GF-D8 (cell line): ENCODE data around the gene AIMP2.
"Not testable (repeated sequence)": the region's sequence is repeated elsewhere in the genome, so short reads cannot be mapped to it uniquely, and the experiment has no call there.

ENCODE experiments used
- DNase-seq: peaks from one replicate; lab custom pipeline; 2025; lab: John Stamatoyannopoulos, UW

The AIMP2 gene

GRCh38 chr7:6008668-6009611 is at the start of gene AIMP2, which contains the start of gene PMS2:
AIMP2 (plus strand) TSS chr7:6009272; CDS start chr7:6009364, 92 bp downstream.
PMS2 (minus strand) TSS chr7:6009049; CDS start chr7:6009019, 30 bp downstream.
- peak; percentile 99 for DNase-seq

GRCh38 chr7:5963205-5963604 is 45.9 kb upstream of the AIMP2 start:
- DNase-seq, result not testable (repeated sequence)

GRCh38 chr7:5963810-5964209 is 45.3 kb upstream of the AIMP2 start:
- not testable (repeated sequence) for DNase-seq

- DNase-seq, result not testable (repeated sequence)
These were observed 38.6 kb upstream of the AIMP2 start, which contains the start of gene RSPH10B for GRCh38 chr7:5970347-5970911. RSPH10B (minus strand) TSS chr7:5970689; CDS start chr7:5967116, 3,573 bp downstream.

GRCh38 chr7:5973580-5973979 is 35.5 kb upstream of the AIMP2 start:
- DNase-seq, result not testable (repeated sequence)

- DNase-seq, result not testable (repeated sequence)
These were observed 29.3 kb upstream of the AIMP2 start for GRCh38 chr7:5979680-5980314.

- not testable (repeated sequence) for DNase-seq
These were observed 22.0 kb upstream of the AIMP2 start for GRCh38 chr7:5987061-5987460.

- peak; percentile 30 for DNase-seq
These were observed 11.8 kb upstream of the AIMP2 start for GRCh38 chr7:5997210-5997808.

GRCh38 chr7:6007386-6007785 is 1.7 kb upstream of the AIMP2 start:
- DNase-seq, result no peak

- DNase-seq, result not testable (repeated sequence)
These were observed 1.1 kb upstream of the AIMP2 start for GRCh38 chr7:6007835-6008590.

- not testable (repeated sequence) for DNase-seq
These were observed 1.3 kb downstream of the AIMP2 start for GRCh38 chr7:6010370-6010769.

- no peak for DNase-seq
These were observed 2.5 kb downstream of the AIMP2 start for GRCh38 chr7:6011541-6011940.

- no peak for DNase-seq
These were observed 3.5 kb downstream of the AIMP2 start for GRCh38 chr7:6012355-6013104.

- no peak for DNase-seq
These were observed 7.0 kb downstream of the AIMP2 start for GRCh38 chr7:6015917-6016652.

- no peak for DNase-seq
These were observed 7.5 kb downstream of the AIMP2 start for GRCh38 chr7:6016653-6016966.

GRCh38 chr7:6020371-6021286 is 11.6 kb downstream of the AIMP2 start:
- no peak for DNase-seq

GRCh38 chr7:6022707-6023106 is 13.6 kb downstream of the AIMP2 start:
- DNase-seq, result no peak

- DNase-seq, result no peak
These were observed 14.9 kb downstream of the AIMP2 start for GRCh38 chr7:6023974-6024435.
